HepG2 (cell line): ENCODE measurements around the gene BCL7A. TPM values are rescaled to one million over a fixed set of nuclear protein-coding genes. Genes with fewer than 3 reads are reported as not detected.

Experiments used
- ATM ChIP-seq: fragments of 450-650 bp; IDR thresholded peaks from 2 replicates; pipeline ENCODE4 v1.7.1; 2017; ENCODE audit warnings: mild to moderate bottlenecking, borderline replicate concordance
- BHLHE40 ChIP-seq: IDR thresholded peaks from 2 replicates; pipeline ENCODE4 v1.6.1; 2011; ENCODE audit warnings: low read length, improper control_type of control experiment
- BRD4 ChIP-seq: sonication (generic); formaldehyde crosslinking; IDR thresholded peaks from 2 replicates; pipeline ENCODE4 v1.4.0; 2020; ENCODE audit warnings: missing genetic modification reagents
- BRF2 ChIP-seq: sonication (generic); formaldehyde crosslinking; IDR thresholded peaks from 2 replicates; pipeline ENCODE4 v1.8.1; 2022; ENCODE audit warnings: mild to moderate bottlenecking, missing genetic modification reagents
- FOXA3 ChIP-seq: IDR thresholded peaks from 2 replicates; pipeline ENCODE4 v1.6.1; 2016; ENCODE audit warnings: missing genetic modification reagents, missing compliant biosample characterization
- GTF2F1 ChIP-seq: fragments of 150-350 bp; IDR thresholded peaks from 2 replicates; pipeline ENCODE4 v1.6.1; 2014; ENCODE audit warnings: low read length
- GTF3A ChIP-seq: sonication (generic); formaldehyde crosslinking; conservative IDR thresholded peaks from 2 replicates; pipeline ENCODE4 v1.4.0; 2020; ENCODE audit warnings: mild to moderate bottlenecking, missing genetic modification reagents
- HBP1 ChIP-seq: IDR thresholded peaks from 2 replicates; pipeline ENCODE4 v1.6.1; 2016; ENCODE audit warnings: low read depth, control low read depth
- NFRKB ChIP-seq: fragments of 450-650 bp; IDR thresholded peaks from 2 replicates; pipeline ENCODE4 v1.6.1; 2017
- RARG ChIP-seq: sonication (generic); formaldehyde crosslinking; IDR thresholded peaks from 2 replicates; pipeline ENCODE4 v1.4.0; 2020; ENCODE audit warnings: low read depth, mild to moderate bottlenecking, missing genetic modification reagents
- SMYD3 ChIP-seq: sonication (generic); formaldehyde crosslinking; IDR thresholded peaks from 2 replicates; pipeline ENCODE4 v1.8.1; 2023; ENCODE audit warnings: mild to moderate bottlenecking, missing genetic modification reagents
- SP2 ChIP-seq: sonication (generic); formaldehyde crosslinking; IDR thresholded peaks from 2 replicates; pipeline ENCODE4 v1.5.1; 2020; ENCODE audit warnings: mild to moderate bottlenecking, missing genetic modification reagents
- SYNCRIP ChIP-seq: fragments of 200-400 bp; formaldehyde crosslinking; IDR thresholded peaks from 2 replicates; pipeline ENCODE4 v1.6.1; 2018; ENCODE audit warnings: mild to moderate bottlenecking, low read depth, low read length; ENCODE audit not compliant: insufficient read depth
- TBX3 ChIP-seq: fragments of 450-650 bp; IDR thresholded peaks from 2 replicates; pipeline ENCODE4 v1.6.1; 2017; ENCODE audit warnings: antibody characterized with exemption, mild to moderate bottlenecking, inconsistent platforms, borderline replicate concordance
- ZBTB38 ChIP-seq: sonication (generic); formaldehyde crosslinking; IDR thresholded peaks from 2 replicates; pipeline ENCODE4 v1.5.1; 2020; ENCODE audit warnings: mild to moderate bottlenecking, missing genetic modification reagents
- ZNF564 ChIP-seq: sonication (generic); formaldehyde crosslinking; IDR thresholded peaks from 2 replicates; pipeline ENCODE4 v1.8.1; 2023; ENCODE audit warnings: mild to moderate bottlenecking, missing genetic modification reagents
- ZNF615 ChIP-seq: sonication (generic); formaldehyde crosslinking; IDR thresholded peaks from 2 replicates; pipeline ENCODE4 v1.5.0; 2020; ENCODE audit warnings: mild to moderate bottlenecking, missing genetic modification reagents, borderline replicate concordance
- ZNF737 ChIP-seq: sonication (generic); formaldehyde crosslinking; IDR thresholded peaks from 2 replicates; pipeline ENCODE4 v1.5.0; 2020; ENCODE audit warnings: missing genetic modification reagents, mild to moderate bottlenecking, borderline replicate concordance
- ZNF780A ChIP-seq: sonication (generic); formaldehyde crosslinking; IDR thresholded peaks from 2 replicates; pipeline ENCODE4 v1.8.0; 2022; ENCODE audit warnings: mild to moderate bottlenecking, missing genetic modification reagents, moderate library complexity
- polyA plus RNA-seq, 8 experiments: library from polyadenylated mRNA; depleted of rRNA in 3 of 8; stranded (reverse) in 7 of 8; unstranded in 1 of 8; fragments of >200 nt; fragmentation: Illumina TruSeq in 4 of 8; extraction: Trizol in 4 of 8; gene quantifications; 2 replicates each; pipeline versions ENCODE4 v1.2.1 to v1.2.3, GENCODE V29; 2011 to 2016; ENCODE audit warnings: low read depth in 4 of 8, missing spikeins in 1 of 8, mixed read lengths in 1 of 8; ENCODE audit not compliant: insufficient read depth in 1 of 8
- total RNA-seq, 5 experiments: library from RNA; depleted of rRNA; stranded (reverse); fragments of >200 nt; fragmentation: Illumina TruSeq; extraction: Trizol; gene quantifications; 2 replicates each; pipeline ENCODE4 v1.2.3, GENCODE V29; 2016; ENCODE audit warnings: low read depth in 1 of 5
- TF ChIP-seq, protein P1 (sequence below): sonication (generic); formaldehyde crosslinking; IDR thresholded peaks from 2 replicates; pipeline ENCODE4 v1.5.1; 2020; ENCODE audit warnings: mild to moderate bottlenecking, missing genetic modification reagents, moderate library complexity
- TF ChIP-seq, protein P2 (sequence below): IDR thresholded peaks from 2 replicates; pipeline ENCODE4 v1.6.1; 2018; ENCODE audit warnings: missing genetic modification reagents
- TF ChIP-seq, protein P3 (sequence below): sonication (generic); formaldehyde crosslinking; IDR thresholded peaks from 2 replicates; pipeline ENCODE4 v1.4.0; 2020; ENCODE audit warnings: mild to moderate bottlenecking, missing genetic modification reagents

BCL7A gene
- total and polyA plus RNA-seq, 2 of the 13 experiments (the other 11 are each of a cell fraction or from before 2014, with no cell fraction given) = 4.1 to 6.2 TPM

- TF ChIP-seq, protein P1, sequence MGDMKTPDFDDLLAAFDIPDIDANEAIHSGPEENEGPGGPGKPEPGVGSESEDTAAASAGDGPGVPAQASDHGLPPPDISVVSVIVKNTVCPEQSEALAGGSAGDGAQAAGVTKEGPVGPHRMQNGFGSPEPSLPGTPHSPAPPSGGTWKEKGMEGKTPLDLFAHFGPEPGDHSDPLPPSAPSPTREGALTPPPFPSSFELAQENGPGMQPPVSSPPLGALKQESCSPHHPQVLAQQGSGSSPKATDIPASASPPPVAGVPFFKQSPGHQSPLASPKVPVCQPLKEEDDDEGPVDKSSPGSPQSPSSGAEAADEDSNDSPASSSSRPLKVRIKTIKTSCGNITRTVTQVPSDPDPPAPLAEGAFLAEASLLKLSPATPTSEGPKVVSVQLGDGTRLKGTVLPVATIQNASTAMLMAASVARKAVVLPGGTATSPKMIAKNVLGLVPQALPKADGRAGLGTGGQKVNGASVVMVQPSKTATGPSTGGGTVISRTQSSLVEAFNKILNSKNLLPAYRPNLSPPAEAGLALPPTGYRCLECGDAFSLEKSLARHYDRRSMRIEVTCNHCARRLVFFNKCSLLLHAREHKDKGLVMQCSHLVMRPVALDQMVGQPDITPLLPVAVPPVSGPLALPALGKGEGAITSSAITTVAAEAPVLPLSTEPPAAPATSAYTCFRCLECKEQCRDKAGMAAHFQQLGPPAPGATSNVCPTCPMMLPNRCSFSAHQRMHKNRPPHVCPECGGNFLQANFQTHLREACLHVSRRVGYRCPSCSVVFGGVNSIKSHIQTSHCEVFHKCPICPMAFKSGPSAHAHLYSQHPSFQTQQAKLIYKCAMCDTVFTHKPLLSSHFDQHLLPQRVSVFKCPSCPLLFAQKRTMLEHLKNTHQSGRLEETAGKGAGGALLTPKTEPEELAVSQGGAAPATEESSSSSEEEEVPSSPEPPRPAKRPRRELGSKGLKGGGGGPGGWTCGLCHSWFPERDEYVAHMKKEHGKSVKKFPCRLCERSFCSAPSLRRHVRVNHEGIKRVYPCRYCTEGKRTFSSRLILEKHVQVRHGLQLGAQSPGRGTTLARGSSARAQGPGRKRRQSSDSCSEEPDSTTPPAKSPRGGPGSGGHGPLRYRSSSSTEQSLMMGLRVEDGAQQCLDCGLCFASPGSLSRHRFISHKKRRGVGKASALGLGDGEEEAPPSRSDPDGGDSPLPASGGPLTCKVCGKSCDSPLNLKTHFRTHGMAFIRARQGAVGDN (CRISPR knock-in tag) = peak; percentile 96
- TF ChIP-seq BHLHE40 (no peak), FOXA3 (CRISPR knock-in tag) (no peak), ZNF564 (CRISPR knock-in tag) (no peak), BRF2 (CRISPR knock-in tag) (no peak), ATM (no peak), GTF3A (CRISPR knock-in tag) (no peak), BRD4 (no peak), NFRKB (no peak), ZNF615 (CRISPR knock-in tag) (0 out of 2 replicates have a peak, but pooled peaks have one; percentile 9), ZBTB38 (CRISPR knock-in tag) (no peak; the same call in 1 of the 2 replicates), SMYD3 (no peak), TBX3 (no peak), ZNF737 (CRISPR knock-in tag) (no peak), ZNF780A (no peak), RARG (CRISPR knock-in tag) (no peak), GTF2F1 (no peak), SYNCRIP (no peak), HBP1 (no peak), SP2 (peak; percentile 87)
- TF ChIP-seq, protein P2, sequence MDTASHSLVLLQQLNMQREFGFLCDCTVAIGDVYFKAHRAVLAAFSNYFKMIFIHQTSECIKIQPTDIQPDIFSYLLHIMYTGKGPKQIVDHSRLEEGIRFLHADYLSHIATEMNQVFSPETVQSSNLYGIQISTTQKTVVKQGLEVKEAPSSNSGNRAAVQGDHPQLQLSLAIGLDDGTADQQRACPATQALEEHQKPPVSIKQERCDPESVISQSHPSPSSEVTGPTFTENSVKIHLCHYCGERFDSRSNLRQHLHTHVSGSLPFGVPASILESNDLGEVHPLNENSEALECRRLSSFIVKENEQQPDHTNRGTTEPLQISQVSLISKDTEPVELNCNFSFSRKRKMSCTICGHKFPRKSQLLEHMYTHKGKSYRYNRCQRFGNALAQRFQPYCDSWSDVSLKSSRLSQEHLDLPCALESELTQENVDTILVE (CRISPR knock-in tag) = no peak
- TF ChIP-seq, protein P3, sequence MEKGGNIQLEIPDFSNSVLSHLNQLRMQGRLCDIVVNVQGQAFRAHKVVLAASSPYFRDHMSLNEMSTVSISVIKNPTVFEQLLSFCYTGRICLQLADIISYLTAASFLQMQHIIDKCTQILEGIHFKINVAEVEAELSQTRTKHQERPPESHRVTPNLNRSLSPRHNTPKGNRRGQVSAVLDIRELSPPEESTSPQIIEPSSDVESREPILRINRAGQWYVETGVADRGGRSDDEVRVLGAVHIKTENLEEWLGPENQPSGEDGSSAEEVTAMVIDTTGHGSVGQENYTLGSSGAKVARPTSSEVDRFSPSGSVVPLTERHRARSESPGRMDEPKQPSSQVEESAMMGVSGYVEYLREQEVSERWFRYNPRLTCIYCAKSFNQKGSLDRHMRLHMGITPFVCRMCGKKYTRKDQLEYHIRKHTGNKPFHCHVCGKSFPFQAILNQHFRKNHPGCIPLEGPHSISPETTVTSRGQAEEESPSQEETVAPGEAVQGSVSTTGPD = peak; percentile 60; the same call in 1 of the 2 replicates
These were observed 42.5 kb downstream of the BCL7A start (continued) for GRCh38 chr12:122064025-122064777.
